ENCODE results near the gene EPS8. TPM values are rescaled to one million over a fixed set of nuclear protein-coding genes. Genes with fewer than 3 reads are reported as not detected.
"Not testable (repeated sequence)": the region's sequence is repeated elsewhere in the genome, so short reads cannot be mapped to it uniquely, and the experiment has no call there.

The EPS8 gene
- total RNA-seq, 1 experiment from 2014 or later: 52.7 TPM

DNA sequence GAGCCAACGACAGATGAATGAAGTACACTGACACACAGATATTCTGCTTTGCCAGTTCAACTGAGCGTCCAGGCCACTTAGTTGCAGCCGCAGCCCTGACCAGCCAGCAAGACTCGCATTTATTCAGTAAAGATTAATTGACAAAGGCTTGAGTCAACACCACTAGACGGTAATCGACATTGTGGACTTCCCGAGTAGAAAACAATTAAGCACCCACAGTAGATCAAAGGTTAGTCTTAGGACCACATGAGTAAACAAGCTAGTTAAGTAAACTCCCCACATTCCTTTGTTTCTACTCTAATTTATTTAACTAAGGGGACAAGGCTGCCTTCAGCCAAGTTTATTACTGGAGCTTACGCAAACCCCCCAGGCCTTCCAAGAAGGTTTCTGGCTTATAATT is 172.7 kb downstream of the EPS8 start:
- peaks cover 12% of the 10 kb centered on the region for H3K4me1 ChIP-seq (replicated peaks)
- not testable (repeated sequence) for H3K36me3 ChIP-seq; H3K4me3 ChIP-seq; H3K27me3 ChIP-seq (replicated peaks); H3K27ac ChIP-seq; H3K9me3 ChIP-seq (replicated peaks); DNase-seq (ENCODE audit: low read depth in 1 of 2, low spot score in 2 of 2)

- Histone ChIP-seq H3K27ac (no peak overlapping the region), H3K4me3 (no peak overlapping the region), H3K9me3 (replicated peaks) (no peaks in the 10 kb centered on the region), H3K36me3 (no peaks in the 10 kb centered on the region), H3K27me3 (replicated peaks) (no peaks in the 10 kb centered on the region), H3K4me1 (replicated peaks) (no peaks in the 10 kb centered on the region)
- DNase-seq (ENCODE audit: low read depth in 1 of 2, low spot score in 2 of 2): no peak
These were observed 175.2 kb downstream of the EPS8 start for GRCh38 chr12:15613981-15614380.

DNA sequence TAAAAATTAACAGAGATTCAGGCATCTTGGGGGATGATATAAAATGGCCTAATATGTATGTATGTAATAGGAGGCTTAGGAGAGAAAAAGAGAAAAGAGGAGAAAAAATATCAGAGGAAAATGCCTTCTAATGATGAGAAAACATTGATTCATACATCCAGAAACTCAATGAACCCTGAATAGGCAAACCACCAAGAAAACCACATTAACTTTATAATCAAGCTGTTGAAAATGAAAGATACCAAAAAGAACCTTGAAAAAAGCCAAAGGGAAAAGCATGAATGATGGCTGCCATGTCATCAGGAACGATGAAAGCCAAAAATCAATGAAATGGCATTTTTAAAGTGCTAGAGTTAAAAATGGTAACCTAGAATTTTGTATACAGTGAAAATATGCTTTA is 180.2 kb downstream of the EPS8 start:
- H3K4me3 ChIP-seq: no peak overlapping the region
- no peaks in the 10 kb centered on the region for H3K9me3 ChIP-seq (replicated peaks)
- H3K4me1 ChIP-seq (replicated peaks): no peaks in the 10 kb centered on the region
- H3K27ac ChIP-seq: no peak overlapping the region
- DNase-seq (ENCODE audit: low read depth in 1 of 2, low spot score in 2 of 2): no peak
- H3K27me3 ChIP-seq (replicated peaks): no peaks in the 10 kb centered on the region
- no peaks in the 10 kb centered on the region for H3K36me3 ChIP-seq

DNA sequence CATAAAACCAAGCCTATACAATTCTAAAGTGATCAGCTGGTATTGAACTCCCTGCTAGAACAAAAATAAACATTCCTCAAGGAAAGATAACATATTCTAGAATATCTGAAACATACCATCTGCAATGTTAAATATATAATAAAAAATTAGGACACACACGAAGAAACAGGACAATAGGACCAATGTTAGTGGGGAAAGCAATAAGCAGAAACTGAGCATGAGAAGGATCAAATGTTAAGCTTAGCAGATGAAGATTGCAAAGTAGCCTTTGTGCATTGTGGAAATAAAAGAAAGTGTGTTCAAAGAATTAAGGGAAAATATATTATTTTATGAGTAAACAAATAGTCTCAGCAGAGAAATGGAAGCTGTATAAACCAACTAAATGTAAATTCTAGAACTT is 180.8 kb downstream of the EPS8 start:
- Histone ChIP-seq H3K4me3 (no peak overlapping the region), H3K4me1 (replicated peaks) (no peaks in the 10 kb centered on the region), H3K27me3 (replicated peaks) (no peaks in the 10 kb centered on the region), H3K9me3 (replicated peaks) (no peaks in the 10 kb centered on the region), H3K27ac (no peak overlapping the region), H3K36me3 (no peaks in the 10 kb centered on the region)
- no peak for DNase-seq (ENCODE audit: low read depth in 1 of 2, low spot score in 2 of 2)

- no peak overlapping the region for H3K27ac ChIP-seq
- DNase-seq (ENCODE audit: low read depth in 1 of 2, low spot score in 2 of 2): no peak
- 0 out of 2 replicates have a peak, but pooled peaks cover 2% of the 10 kb centered on the region for H3K9me3 ChIP-seq (replicated peaks)
- no peaks in the 10 kb centered on the region for H3K27me3 ChIP-seq (replicated peaks)
- H3K4me1 ChIP-seq (replicated peaks): peaks cover 8% of the 10 kb centered on the region
- H3K4me3 ChIP-seq: no peak overlapping the region
- no peaks in the 10 kb centered on the region for H3K36me3 ChIP-seq
These were observed 183.2 kb downstream of the EPS8 start for GRCh38 chr12:15605881-15606590.

DNA sequence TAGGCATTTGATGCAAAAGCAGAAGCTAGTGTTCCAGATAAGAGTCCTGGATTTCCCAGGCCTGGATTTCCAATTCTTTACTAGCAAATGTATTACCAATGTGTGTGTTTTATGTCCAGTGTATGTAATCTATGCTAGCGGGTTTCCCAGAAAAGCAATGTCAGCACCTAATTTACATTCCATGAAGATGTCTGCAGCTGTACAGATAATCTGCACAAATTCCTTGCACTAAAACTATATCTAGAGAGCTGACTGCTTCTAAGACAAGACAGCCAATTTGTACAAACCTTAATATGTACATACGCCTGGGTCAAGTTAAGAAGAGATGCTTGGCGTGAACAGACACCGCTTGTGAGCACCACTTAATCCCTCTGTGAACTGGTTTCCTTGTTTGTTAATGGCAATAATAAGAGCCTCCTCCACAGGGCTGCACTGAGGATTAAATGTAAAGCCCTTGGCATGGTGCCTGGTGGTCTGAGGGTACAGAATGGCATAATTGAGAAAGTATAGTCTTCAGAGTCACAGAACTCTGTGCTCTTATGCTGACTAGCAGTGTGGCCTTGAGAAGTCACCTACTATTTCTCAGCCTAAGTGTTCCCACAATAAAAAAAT is 185.6 kb downstream of the EPS8 start:
- DNase-seq (ENCODE audit: low read depth in 1 of 2, low spot score in 2 of 2): no peak

GRCh38 chr12:15602051-15602672 is 187.0 kb downstream of the EPS8 start:
- DNase-seq (ENCODE audit: low read depth in 1 of 2, low spot score in 2 of 2): no peak
- Histone ChIP-seq H3K4me3 (no peak overlapping the region), H3K9me3 (replicated peaks) (0 out of 2 replicates have a peak, but pooled peaks cover 2% of the 10 kb centered on the region), H3K27me3 (replicated peaks) (no peaks in the 10 kb centered on the region), H3K27ac (no peak overlapping the region), H3K4me1 (replicated peaks) (peaks cover 12% of the 10 kb centered on the region), H3K36me3 (no peaks in the 10 kb centered on the region)

More for the DNA sequence above, 185.6 kb downstream of the EPS8 start:
- H3K4me1 ChIP-seq (replicated peaks): peaks cover 10% of the 10 kb centered on the region
- H3K27ac ChIP-seq: no peak overlapping the region
- no peaks in the 10 kb centered on the region for H3K27me3 ChIP-seq (replicated peaks)
- H3K36me3 ChIP-seq: no peaks in the 10 kb centered on the region
- no peak overlapping the region for H3K4me3 ChIP-seq
- H3K9me3 ChIP-seq (replicated peaks): 0 out of 2 replicates have a peak, but pooled peaks cover 2% of the 10 kb centered on the region

- Histone ChIP-seq H3K9me3 (replicated peaks) (0 out of 2 replicates have a peak, but pooled peaks cover 2% of the 10 kb centered on the region), H3K27ac (no peak overlapping the region), H3K27me3 (replicated peaks) (no peaks in the 10 kb centered on the region), H3K4me1 (replicated peaks) (peaks cover 21% of the 10 kb centered on the region), H3K36me3 (no peaks in the 10 kb centered on the region), H3K4me3 (no peak overlapping the region)
- DNase-seq (ENCODE audit: low read depth in 1 of 2, low spot score in 2 of 2): no peak
These were observed 187.9 kb downstream of the EPS8 start for GRCh38 chr12:15601210-15601800.

DNA sequence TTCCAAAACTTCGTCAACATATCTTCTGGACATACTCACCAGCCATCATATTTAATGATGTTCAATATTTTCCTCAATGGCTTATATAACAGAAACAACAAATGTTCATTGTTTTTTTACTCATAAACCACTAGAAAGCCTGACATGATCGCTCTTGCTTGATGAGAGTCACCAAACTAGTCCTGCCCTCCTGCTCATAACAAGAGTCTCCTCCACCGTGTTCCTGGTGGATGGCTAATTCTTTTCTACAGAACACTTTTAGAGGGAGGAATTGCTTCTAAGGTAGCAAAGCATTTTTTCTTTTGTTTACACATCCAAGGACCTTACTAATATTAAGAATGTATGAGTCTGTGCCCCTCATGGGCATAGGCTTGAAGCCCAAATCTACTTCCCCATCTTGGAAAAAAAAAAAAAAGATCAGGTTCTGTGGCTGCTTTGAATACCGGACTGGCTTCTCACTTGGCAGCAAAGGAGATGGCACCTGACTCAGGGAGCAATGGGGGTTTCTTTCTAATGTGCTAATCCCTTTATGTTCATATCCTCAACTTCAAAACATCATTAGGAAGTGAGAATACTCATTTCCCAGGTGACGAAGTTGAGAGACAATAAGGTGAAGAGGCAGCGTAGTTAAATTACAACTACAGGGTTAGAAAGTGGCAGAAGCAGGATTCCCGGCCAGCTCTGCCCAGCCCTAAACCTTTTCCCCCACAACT is 188.8 kb downstream of the EPS8 start:
- no peaks in the 10 kb centered on the region for H3K27me3 ChIP-seq (replicated peaks)
- 0 out of 2 replicates have a peak, but pooled peaks cover 2% of the 10 kb centered on the region for H3K9me3 ChIP-seq (replicated peaks)
- peaks cover 24% of the 10 kb centered on the region for H3K4me1 ChIP-seq (replicated peaks)
- no peak overlapping the region for H3K4me3 ChIP-seq
- no peak overlapping the region for H3K27ac ChIP-seq
- no peak for DNase-seq (ENCODE audit: low read depth in 1 of 2, low spot score in 2 of 2)
- H3K36me3 ChIP-seq: no peaks in the 10 kb centered on the region

DNA sequence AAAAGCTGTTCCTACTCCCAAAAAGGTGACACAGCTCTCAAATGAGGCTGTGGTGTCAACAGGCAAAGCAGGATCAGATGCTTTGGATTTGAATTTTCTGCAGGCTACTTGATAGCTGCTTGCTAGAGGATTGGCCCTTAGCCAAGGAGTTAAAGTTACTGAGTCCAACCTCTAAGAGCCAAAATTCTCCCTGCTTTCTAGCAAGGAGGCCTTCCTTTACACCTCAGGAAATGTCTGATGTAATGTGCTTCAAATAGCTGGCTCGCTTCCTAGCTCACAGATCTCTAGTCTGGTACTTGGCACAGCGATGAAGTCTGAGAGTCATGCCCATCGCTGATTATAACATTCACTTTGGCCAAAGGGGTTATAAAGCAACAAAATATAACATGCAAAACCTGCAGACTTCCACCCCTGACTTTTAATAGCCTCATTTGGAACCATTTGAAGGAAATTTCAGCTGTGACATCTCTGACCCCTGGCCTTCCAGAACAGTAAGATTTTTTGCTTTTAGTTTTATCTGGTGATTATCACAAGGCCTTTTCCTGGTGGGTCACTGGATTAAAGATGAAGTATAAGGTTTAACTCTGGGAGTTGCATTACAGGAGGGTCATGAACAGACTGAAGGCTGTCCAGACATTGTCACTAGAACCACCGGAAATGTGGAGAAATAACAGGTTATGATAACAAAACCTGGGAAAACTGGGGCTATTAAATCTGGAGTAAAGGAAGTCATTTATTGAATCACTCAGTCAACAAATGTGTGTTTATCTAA is 189.7 kb downstream of the EPS8 start:
- DNase-seq (ENCODE audit: low read depth in 1 of 2, low spot score in 2 of 2): no peak
- 0 out of 2 replicates have a peak, but pooled peaks cover 2% of the 10 kb centered on the region for H3K9me3 ChIP-seq (replicated peaks)
- no peaks in the 10 kb centered on the region for H3K36me3 ChIP-seq
- H3K27ac ChIP-seq: no peak overlapping the region
- no peaks in the 10 kb centered on the region for H3K27me3 ChIP-seq (replicated peaks)
- no peak overlapping the region for H3K4me3 ChIP-seq
- peaks cover 24% of the 10 kb centered on the region for H3K4me1 ChIP-seq (replicated peaks)

DNA sequence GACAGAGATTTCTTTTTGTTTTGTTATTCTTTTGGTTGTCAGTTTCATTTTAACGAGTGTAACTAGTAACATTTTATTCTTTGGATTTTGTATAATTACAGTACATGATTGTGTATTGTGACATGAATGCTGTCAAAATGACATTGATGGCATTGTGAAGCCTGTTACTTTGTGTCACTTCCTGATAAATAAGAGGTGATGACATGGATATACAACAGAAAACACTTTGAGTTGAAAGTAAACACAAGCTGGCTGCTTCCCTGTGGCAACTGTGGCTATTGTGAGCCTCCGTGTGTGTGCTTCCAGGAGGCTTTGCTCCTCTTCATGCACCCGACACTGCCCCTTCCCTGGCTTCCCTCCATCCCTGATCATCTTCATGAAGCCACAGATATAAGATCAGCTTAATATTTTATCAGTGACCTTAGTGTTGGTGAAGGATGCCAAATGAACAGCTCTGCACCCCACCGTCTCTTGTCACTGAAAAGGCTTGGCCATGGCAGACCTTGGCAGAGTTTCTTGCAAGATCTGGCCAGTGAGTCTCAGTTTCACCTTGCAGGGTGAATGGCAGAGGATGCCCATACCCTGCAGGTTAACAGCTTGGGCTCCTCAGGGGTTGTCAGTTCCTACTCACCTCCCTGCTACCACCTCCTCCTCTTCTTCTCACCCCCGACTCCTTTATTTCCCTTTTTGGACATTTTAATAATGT is 191.9 kb downstream of the EPS8 start:
- Histone ChIP-seq H3K27me3 (replicated peaks) (no peaks in the 10 kb centered on the region), H3K4me1 (replicated peaks) (peaks cover 24% of the 10 kb centered on the region), H3K27ac (no peak overlapping the region), H3K36me3 (no peaks in the 10 kb centered on the region), H3K9me3 (replicated peaks) (0 out of 2 replicates have a peak, but pooled peaks cover 2% of the 10 kb centered on the region), H3K4me3 (no peak overlapping the region)
- no peak for DNase-seq (ENCODE audit: low read depth in 1 of 2, low spot score in 2 of 2)

DNA sequence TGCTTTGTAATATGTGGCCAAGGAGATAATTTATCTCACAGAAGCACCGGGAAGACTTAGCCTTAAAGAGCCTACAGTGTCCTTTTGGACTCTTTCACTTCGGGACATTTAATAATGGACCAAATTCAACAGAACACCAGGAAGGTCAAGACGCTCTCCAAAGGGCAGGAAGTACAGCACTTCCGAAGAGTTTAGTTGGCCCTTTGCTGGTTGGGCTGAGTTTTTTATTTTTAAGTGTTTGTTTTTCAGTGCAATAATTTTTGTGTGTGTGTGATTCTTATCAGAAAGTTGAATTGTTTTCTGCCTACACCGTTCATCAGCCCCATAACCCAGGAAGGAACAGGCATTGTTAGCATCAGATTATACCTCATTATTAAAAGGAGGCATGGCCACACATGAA is 193.0 kb downstream of the EPS8 start:
- Histone ChIP-seq H3K27me3 (replicated peaks) (no peaks in the 10 kb centered on the region), H3K36me3 (no peaks in the 10 kb centered on the region), H3K4me3 (no peak overlapping the region), H3K27ac (no peak overlapping the region), H3K4me1 (replicated peaks) (peaks cover 17% of the 10 kb centered on the region), H3K9me3 (replicated peaks) (no peaks in the 10 kb centered on the region)
- no peak for DNase-seq (ENCODE audit: low read depth in 1 of 2, low spot score in 2 of 2)
